Inferior parietal cortex (tissue), 1 donor: Measurements from ENCODE around the gene FGF14.

ENCODE experiments used
- DNase-seq: peaks from one replicate; pipeline ENCODE4 v3.0.0-alpha.2; 2016; ENCODE audit errors: extremely low spot score

Gene FGF14

DNA sequence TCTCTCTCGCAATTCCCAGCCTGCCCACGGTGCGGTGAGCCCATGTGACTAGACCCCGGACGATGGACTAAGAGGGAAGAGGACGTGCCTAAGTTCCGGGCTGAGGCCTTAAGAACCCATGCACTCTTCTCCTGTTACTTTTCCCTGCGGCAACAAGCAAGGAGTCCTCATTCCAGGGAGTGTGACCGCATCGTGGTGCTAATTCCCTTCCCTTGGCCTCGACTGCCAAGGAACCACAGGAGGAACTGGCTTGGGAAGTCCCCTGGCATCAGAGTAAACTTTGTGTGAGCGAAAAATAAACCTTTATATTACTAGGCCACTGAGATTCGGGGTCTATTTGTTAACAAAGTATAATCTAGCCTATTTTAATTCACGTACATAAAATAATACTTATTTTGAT, 34.0 kb downstream of the FGF14 start:
- DNase-seq, result no peak

DNA sequence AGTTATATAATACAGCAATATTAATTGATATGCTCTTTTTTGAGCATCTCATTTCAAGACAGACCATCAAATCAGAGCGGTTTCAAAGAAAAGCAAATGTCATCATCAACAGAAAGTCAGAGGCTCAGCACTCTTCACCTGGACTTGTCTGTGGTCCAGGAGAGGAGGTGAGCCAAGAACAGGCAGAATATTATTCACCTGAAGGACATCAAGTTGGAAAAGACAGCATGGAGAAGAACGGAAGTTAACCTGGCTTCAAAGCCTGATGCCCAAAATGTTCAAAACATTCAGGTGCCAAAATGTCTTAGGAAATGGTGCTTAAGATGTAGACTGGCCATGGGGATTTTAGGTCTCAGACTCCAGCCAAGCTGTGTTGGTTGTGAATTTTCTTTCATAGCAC, 40.7 kb downstream of the FGF14 start:
- DNase-seq, result no peak

DNA sequence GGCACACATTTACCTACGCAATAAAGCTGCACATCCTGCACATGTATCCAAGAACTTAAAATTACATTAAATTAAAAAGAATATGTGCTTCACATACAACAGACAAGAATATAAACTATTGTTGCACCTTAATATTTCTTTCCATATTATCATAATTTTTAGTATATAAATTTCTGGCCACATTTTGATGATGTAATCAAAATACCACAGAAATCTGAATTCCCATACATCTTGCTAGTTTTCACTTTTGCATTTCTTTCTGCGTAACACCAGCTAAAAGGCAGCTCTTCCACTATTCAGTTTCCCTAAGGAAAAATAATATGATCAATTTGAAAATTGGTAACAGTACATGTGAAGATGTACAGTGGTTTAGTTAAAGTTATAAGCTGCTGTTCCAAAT, 42.6 kb downstream of the FGF14 start:
- no peak for DNase-seq

DNA sequence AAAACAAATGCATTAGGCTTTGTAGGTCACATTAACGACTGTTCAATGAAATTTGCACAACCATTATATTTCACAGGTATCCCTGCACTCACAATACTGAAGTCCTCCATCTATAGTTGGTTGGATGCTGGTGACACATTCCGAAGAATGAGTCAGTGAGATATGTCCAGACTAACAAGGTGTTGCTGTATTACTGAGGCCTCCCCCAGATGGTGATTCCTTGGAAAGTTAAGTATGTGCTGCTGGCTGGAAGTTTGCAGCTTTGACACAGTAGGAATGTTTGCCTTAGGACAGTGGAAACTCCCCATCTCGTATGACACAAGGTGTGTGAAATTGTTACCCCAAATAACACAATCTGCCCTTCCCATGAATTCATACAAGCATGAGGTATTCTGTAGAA, 46.6 kb downstream of the FGF14 start:
- no peak for DNase-seq

DNA sequence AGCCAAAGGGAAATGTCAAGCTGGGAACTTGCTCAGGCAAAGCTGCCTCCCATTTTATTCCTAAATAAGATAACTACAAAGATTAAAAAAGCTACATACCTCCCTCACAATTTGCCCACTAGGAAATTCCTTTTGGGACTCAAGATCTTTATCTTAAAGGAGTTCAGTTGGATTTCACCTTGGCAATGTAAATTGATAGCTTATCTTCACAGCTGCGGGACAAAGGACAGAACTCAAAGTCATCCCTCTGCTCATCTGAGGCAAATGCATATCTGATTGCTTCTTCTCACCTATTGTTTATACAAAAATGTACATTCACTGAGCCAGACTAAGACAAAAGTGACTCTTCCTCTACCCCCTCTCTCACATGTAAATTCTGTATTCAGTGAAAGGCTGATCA, 47.8 kb downstream of the FGF14 start:
- DNase-seq, result no peak

DNA sequence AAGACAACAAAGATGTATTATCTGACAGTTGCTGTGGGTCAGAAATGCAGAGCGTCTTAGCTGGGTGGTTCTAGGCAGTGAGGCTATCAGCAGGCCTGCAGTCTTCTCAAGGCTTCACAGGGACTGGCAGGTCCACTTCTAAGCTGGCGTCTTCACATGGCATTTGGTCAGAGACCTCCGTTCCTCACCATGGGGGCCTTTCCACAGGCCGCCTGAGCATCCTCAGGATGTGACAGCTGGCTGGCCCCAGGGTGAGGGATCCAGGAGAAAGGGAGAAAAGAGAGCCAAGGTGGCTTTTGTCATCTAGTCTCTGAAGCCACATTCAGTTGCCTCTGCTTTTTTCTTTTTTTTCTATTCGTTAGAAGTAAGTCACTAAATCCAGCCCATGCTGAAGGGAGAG, 50.3 kb downstream of the FGF14 start:
- no peak for DNase-seq

DNA sequence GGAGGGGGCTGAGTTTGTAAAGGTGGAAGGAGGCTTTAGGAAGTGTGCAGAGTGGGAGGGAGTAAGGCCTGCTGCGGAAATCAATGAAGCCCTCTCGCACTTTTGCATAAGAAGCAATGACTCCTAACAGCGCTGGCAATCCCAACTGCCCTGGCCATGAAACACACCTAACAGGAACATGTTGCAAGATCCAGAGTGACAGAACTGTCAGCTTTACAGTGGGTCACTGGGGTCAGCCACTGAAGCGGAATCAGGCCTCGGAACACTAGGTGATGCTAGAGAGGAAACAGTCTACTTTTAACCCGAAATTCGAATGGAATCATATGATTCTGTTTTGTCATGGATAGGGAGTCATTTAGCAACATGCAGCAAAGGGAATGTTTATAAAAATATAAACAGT, 54.4 kb downstream of the FGF14 start:
- no peak for DNase-seq

DNA sequence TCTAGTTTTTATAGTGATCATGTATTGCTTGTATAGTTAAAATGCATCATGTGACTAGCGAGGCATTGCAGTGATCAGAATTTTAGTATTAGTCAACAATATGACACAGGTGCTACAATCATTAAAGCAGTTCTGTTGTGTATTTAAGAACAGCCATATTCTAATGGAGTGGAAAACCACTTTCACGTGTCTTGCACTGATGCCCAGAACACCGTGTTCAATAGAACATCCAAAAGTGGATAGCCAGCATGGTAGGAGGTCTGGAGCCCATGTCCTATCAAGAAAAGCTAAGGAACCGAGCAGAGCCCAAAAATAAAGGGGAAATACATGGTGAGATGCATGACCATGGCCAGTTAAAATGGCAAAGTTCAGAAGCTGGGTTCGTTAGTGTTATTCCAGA, 55.1 kb downstream of the FGF14 start:
- DNase-seq, result no peak

DNA sequence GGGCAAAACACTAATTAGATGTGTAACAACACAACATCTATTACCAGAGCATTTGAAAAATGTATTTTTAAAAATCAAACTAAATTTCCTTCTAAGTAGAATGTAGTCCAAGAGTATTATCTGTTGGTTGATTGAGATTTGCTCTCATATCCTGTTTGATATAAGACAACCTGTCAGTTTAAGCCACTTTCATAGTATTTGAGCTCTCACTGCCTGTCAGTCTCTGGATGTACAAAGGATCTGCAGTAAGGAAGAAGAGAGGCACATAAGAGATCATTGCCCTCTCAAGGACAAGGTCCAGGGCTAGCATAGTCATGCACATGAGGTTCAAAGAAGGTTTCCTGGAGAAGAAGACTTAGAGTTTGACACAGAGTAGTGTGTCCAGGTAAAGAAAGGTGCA, 57.4 kb downstream of the FGF14 start:
- DNase-seq, result no peak

DNA sequence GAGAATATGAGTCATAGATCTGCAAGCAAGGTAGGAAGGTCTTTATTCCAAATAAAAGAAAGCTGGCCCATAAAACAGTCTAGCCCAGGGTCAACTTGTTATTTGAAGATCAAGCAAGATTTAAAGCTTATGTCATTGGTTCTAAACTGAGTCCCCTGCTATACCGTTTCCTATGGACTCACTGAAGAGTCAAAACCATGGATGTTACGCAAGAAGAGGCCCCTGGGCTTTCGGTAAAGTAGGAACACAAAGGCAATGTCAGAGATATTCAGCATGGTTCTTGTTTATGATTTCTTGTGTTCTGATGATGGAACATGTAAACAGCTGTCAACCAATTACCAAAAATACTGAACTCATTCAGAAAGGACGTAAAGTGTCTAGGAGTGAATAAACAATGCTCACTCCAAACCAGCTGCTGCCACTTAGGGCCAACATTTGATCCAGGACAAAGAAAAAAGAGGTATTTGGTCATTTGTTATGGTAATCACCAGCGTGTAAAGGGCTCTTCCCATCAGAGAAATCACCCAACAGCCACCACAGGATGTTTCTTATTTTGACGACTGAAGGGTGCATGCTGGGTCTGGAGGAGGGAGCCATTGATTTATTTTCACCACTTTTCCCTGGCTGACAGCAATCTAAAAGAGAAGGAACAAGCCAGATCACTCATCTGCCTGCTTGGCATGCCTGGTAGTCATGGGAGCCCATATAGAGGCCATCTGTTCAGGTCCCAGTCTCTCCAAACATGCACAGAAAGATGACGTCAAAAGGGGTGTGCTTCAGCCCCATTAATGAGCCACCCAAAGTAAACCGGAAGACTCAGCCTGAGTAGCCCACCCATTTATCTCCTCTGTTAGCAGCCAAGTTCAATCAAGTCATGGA, 68.3 kb downstream of the FGF14 start:
- DNase-seq, result no peak

DNA sequence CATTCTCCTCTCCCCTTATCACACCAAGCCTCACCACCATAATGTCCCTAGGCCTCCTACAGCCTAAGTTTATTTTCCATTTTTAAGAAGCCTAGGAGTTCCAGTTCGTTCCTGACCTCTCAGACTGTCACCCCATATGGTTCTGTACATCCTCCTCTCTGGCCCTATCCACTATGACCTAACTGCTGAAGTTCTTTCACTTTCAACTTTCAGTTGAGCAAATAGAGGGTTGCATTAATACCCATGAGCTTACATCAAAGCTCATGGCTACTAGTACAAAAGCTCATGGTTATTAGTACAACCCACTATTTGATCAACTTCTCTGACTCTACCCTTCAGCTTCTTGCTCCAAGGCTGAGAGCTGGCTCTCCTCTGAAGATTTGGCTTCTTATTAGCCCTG, 72.9 kb downstream of the FGF14 start:
- no peak for DNase-seq

DNA sequence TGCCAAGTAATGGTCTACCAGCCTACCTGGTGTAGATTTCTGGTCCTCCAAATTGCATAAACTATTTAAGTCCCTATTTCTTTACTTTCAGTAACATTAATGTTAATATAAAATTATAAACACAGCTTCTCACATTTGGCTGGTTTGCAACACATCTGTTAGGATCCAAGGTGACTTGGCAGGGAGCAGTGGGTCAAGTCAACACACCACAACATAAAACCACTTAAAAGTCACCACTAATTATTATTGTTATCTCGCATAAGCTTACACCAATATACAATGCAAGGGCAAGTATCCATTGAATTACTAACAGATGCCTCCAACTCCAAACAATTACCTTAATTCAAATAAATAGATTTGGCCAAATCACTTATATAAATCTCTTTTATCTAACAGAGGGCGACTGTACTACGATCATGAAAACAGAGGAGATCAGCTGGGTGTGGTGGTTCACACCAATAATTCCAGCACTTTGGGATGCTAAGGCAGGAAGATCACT, 74.7 kb downstream of the FGF14 start:
- DNase-seq, result no peak

DNA sequence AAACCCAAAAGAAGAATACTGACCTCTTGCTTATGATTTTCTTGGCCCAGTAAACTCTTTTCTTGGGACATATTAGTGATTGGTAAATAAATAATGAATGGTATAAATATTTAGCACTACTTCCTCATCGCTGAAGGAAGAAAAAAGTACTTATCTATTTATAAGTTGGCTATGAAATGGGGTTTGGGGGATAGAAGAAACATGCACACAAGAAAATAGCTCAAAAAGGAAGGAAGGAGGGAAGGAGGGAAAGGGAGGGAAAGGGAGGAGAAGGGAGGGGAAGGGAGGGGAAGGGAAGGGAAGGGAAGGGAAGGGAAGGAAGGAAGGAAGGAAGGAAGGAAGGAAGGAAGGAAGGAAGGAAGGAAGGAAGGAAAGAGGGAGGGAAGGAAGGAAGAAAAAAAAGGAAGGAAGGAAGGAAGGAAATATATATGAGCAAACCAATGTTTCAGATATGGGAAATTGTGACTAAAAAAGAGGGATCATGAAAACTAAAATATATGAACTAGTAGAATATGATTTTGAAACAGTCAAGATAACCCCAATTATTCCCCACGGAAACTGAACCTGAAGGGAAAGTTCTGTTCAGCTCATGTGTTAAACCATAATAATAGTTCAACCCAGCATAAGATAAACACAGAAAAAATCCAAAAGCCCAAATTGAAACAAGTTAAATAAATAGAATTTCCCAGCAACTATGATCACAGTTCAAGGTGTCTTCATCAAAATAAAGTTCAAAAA, 75.3 kb downstream of the FGF14 start:
- no peak for DNase-seq

DNA sequence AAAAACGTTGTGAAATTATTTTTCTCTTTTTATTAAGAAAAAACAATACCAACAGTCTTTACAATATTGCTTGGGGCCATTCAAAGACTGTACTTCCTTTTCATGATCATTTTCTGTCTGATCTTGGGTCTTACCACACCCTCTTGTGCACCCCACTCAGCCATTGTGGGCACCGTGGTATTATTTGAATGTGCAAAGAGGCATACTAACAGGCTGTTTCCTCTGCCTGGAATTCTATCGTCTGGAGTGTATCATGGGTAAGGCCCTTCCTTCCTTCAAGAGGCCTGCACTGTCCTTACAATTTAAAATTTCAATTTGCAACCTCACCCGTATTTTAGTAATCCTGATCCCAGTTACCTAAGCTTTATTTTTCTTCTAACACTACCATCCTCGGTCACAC, 76.5 kb downstream of the FGF14 start:
- DNase-seq, result no peak

DNA sequence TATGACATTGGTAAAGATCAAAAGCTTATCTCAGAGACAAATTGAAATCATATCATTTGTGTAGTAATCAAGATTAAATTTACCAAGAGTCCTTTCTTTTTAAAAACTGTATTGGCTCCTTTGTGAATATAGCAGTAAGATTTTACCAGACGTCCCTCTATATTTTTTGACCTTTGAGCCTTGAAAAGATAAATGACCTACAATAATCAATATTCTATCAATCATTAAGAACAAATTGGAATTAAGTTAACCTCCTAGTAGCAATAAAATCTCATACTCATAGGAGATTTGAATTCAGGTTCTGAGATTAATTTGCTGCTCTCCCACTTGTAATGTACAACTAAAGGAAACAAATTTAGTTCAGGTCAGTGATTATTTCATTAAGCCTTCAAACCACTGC, 78.3 kb downstream of the FGF14 start:
- DNase-seq, result no peak

DNA sequence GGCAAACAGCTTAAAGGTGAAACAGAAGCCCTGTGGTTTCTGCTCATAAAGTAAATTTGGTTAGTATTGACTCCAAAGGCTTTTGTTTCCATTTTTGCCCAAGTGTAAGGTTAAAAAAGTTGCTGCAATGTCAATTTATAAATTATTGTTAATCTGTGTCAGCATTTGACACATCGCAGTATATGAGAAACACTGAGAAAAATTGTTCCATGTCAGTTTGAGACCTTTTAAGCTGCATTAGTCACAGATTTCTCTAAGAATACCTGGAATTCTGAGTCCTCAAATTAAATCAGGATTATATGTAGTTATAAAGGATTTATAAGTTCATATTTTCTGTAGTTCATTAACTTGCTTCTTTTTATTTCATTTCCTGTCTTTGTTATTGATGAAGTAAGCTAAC, 78.8 kb downstream of the FGF14 start:
- no peak for DNase-seq

DNA sequence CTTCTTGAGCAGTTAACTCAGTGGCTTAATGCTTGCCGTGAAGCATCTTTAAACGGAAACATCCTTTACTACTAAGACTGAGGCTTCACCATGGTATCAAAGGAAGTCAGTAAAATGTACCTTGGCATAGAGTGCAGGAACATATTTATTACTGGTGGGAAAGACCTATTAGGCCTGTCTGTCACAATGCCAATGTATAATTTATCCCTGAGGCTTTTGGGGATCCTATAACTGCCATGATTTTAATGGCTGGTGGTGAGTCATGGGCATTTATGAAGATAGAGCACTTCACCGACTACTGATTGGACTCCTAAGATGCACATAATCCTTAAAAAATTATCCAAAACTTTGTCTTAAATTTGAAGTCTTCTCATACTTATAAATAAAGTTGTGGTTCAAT, 79.6 kb downstream of the FGF14 start:
- no peak for DNase-seq

DNA sequence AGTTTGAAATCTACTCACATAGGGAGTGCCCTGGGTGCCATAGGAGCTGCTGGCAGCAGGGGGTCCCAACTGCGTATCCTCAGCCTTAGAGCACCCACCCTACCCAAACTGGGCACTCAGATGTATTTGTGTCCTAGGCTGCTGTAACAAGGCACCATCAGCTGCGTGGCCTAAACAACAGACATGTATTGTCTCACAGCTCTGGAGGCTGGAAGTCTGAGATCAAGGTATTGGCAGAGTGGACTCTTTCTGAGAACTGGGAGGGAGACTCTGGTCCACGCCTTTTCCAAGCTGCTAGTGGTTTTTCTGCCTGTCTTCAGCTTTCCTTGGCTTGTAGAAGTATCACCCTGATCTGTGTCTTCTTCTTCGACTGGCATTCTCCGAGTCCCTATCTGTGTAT, 83.6 kb downstream of the FGF14 start:
- DNase-seq, result no peak

DNA sequence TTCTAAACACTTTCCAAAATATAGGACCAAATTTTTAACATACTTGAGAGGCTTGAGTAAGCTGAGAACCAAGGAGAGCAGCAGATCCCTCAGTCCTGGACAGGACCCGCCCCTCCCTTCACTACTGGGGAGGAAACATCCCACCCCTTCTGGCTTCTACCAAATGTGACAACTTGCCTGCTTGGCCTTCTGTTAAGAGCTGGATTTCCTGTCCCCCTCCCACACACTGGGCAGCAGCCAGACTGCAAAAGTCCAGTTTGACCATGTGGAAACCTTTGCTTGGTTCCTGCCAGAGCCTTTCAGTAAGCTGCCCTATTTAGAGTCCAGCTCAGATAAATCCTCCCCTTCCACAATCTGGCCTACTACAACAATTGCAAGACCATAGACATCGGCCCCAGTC, 84.3 kb downstream of the FGF14 start:
- no peak for DNase-seq

DNA sequence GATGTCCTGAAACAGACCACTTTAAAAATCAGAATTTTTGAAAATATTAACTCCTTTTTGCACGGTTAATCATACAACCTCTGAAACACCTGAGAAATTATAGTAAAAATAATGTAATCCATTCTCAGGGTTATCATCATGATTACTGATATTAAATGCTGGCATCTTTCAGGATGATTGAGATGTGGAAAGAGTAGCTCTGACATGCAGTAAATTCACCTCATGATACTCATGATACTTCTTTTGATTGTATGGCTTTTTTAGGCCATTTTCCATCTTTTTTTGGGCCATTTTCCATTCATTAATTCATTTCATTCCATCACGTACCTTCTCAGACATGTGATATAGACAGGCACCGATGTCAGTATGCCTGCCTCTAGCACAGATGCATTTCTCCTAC, 85.1 kb downstream of the FGF14 start:
- DNase-seq, result no peak

DNA sequence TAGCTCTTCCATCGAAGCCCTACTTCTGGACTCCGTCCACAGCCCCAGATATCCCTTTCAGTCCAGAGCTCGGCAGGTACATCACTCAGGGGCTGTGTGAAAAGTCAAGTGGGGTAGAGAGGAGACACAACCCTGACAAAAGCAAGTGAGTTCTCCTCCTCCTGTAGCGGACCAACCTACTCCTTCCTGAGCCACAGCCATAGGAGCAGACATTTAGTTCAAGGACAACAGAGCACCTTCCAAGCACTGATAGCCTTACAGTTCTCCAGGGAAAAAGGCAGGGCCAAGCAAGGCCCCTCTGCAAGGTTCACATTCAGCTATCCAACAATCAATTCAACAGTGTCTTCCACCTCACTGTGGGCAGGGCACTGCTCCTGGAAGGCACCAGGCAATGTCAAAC, 89.0 kb downstream of the FGF14 start:
- DNase-seq, result no peak

DNA sequence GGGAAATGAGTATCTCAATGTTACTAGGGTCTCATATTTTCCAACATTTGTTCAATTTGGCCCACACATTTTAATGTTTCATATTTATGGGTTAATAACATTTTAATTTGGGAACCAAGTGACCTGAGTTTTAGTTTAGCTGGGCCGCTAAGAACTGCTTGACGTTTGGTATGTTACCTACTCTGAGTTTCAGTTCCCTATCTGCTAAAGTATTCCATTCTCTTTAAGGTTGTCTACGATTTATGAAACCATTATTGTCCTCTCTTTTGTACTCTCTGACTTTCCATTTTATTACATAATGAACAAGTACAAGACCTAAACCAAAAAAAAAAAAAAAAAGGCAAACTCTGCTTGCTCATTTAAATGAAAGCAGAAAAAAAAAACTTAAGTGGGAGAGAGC, 89.9 kb downstream of the FGF14 start:
- no peak for DNase-seq

DNA sequence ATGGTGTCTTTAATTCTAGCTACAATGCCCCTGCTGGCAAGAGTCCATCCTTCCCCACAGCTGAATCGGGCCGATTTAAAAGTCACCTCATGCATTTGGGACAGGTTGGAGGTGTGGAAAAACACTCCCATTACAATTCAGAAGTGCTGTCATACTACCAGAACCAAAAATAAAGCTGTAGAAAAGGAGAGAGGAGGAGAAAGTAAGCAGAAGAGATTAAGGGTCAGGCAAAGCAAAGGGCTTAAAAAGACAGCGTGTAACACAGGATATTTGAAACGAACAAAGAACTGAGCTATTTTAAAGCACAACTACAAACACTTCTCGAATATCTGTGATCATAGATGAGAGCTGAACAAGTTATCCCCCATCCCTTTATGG, 90.4 kb downstream of the FGF14 start:
- no peak for DNase-seq
